ENCODE results near the gene ASB7.

ASB7 gene

DNA sequence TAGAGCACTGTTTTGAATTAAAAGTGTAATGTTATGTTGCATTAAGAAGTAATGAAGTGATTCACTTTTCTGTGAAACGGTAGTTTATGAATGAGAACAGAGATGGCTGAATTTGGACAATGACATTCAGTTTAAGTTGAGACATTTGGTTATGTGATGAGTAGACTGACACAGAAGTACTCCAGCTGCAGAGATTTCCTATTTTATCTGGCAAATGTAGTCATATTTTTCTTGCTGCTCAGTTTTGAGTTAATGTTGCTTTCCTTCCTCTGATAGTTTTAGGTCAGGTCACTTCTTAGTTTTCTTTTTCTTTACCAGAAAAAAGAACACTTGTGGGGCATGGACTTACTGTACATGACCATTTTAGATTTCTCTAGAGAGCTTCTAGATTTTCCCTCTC is 51.2 kb downstream of the ASB7 start:
- 0 out of 2 replicates have a peak, but pooled peaks cover under 1% of the 10 kb centered on the region for H3K36me3 ChIP-seq (ENCODE audit: low read length)
- H3K9me2 ChIP-seq (replicated peaks; ENCODE audit: insufficient read depth, low read length) = no peaks in the 10 kb centered on the region
- H3K27ac ChIP-seq (ENCODE audit: low read depth, low read length) = no peak overlapping the region
- no peaks in the 10 kb centered on the region for H3K9me3 ChIP-seq (ENCODE audit: insufficient read depth, low read length)
- no peak overlapping the region for H3K4me3 ChIP-seq (ENCODE audit: insufficient read depth, low read length, poor library complexity, severe bottlenecking)
- no peaks in the 10 kb centered on the region for H3K79me2 ChIP-seq (ENCODE audit: insufficient read depth, low read length)
- H3K9ac ChIP-seq (ENCODE audit: low read length) = no peak overlapping the region
- H3F3A ChIP-seq (ENCODE audit: insufficient read depth) = no peaks in the 10 kb centered on the region
- no peaks in the 10 kb centered on the region for H4K20me1 ChIP-seq (ENCODE audit: low read depth, low read length)
- no peaks in the 10 kb centered on the region for H3K27me3 ChIP-seq (ENCODE audit: low read length)
- TF ChIP-seq, protein P1, sequence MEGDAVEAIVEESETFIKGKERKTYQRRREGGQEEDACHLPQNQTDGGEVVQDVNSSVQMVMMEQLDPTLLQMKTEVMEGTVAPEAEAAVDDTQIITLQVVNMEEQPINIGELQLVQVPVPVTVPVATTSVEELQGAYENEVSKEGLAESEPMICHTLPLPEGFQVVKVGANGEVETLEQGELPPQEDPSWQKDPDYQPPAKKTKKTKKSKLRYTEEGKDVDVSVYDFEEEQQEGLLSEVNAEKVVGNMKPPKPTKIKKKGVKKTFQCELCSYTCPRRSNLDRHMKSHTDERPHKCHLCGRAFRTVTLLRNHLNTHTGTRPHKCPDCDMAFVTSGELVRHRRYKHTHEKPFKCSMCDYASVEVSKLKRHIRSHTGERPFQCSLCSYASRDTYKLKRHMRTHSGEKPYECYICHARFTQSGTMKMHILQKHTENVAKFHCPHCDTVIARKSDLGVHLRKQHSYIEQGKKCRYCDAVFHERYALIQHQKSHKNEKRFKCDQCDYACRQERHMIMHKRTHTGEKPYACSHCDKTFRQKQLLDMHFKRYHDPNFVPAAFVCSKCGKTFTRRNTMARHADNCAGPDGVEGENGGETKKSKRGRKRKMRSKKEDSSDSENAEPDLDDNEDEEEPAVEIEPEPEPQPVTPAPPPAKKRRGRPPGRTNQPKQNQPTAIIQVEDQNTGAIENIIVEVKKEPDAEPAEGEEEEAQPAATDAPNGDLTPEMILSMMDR (IDR thresholded peaks at IDR 0.05; ENCODE audit: insufficient read depth, low read length, poor library complexity, severe bottlenecking) = no peak
- no peak for TF ChIP-seq EZH2phosphoT487 (conservative IDR thresholded peaks at IDR 0.05; ENCODE audit: low read length)
- no peak overlapping the region for H3K4me2 ChIP-seq (ENCODE audit: low read depth, low read length, poor library complexity, severe bottlenecking)
- H2AFZ ChIP-seq (ENCODE audit: low read depth, low read length, severe bottlenecking) = no peak overlapping the region

DNA sequence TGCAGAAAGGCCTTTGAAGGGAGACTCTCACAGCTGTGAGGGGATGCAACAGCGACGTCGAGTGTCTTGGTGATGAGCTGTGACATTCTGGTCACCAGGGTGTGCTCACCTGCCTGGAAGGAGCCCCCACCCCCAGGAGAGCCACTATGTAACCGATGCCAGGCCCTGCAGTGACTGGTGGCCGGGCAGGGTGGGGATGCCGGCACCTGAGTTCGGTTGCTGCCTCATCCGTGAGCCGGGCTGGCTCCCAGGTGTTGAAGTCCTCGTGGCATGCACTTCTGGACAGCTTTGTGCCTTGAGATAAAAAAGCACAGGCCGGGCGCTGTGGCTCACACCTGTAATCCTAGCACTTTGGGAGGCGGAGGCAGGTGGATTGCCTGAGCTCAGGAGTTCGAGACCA is 56.5 kb downstream of the ASB7 start:
- Histone ChIP-seq H2AFZ (ENCODE audit: low read depth, low read length, severe bottlenecking) (no peak overlapping the region), H3K36me3 (ENCODE audit: low read length) (no peaks in the 10 kb centered on the region), H3K27ac (ENCODE audit: low read depth, low read length) (no peak overlapping the region), H4K20me1 (ENCODE audit: low read depth, low read length) (no peaks in the 10 kb centered on the region), H3K4me3 (ENCODE audit: insufficient read depth, low read length, poor library complexity, severe bottlenecking) (no peak overlapping the region), H3K9me2 (replicated peaks; ENCODE audit: insufficient read depth, low read length) (no peaks in the 10 kb centered on the region), H3K4me2 (ENCODE audit: low read depth, low read length, poor library complexity, severe bottlenecking) (no peak overlapping the region), H3K27me3 (ENCODE audit: low read length) (no peaks in the 10 kb centered on the region), H3K9ac (ENCODE audit: low read length) (no peak overlapping the region), H3K79me2 (ENCODE audit: insufficient read depth, low read length) (no peaks in the 10 kb centered on the region), H3F3A (ENCODE audit: insufficient read depth) (no peaks in the 10 kb centered on the region), H3K9me3 (ENCODE audit: insufficient read depth, low read length) (no peaks in the 10 kb centered on the region)
- TF ChIP-seq, protein P1 (IDR thresholded peaks at IDR 0.05; ENCODE audit: insufficient read depth, low read length, poor library complexity, severe bottlenecking) = no peak
- TF ChIP-seq EZH2phosphoT487 (conservative IDR thresholded peaks at IDR 0.05; ENCODE audit: low read length) = no peak

DNA sequence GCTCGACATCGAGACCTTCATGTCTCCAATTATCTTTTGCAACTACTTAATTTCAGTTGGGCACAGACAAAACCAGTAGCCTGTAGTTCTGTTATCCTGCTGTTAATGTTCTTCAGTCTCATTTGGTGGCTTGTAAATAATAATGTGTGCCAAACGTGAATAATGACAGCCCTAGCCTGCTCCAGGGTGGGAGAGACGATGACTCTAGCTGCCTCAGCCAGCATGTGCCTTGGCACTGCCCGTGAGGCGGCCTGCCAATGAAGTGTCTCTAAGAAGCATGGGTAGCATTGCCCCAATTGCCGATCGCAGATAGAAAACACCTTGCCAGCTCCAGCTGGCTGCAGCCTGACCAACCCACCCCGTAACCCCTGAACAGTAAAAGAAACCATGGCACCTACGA is 58.8 kb downstream of the ASB7 start:
- no peaks in the 10 kb centered on the region for H3K9me2 ChIP-seq (replicated peaks; ENCODE audit: insufficient read depth, low read length)
- H3K9ac ChIP-seq (ENCODE audit: low read length) = no peak overlapping the region
- H3K9me3 ChIP-seq (ENCODE audit: insufficient read depth, low read length) = no peaks in the 10 kb centered on the region
- H3K27me3 ChIP-seq (ENCODE audit: low read length) = no peaks in the 10 kb centered on the region
- H3F3A ChIP-seq (ENCODE audit: insufficient read depth) = no peaks in the 10 kb centered on the region
- no peaks in the 10 kb centered on the region for H4K20me1 ChIP-seq (ENCODE audit: low read depth, low read length)
- no peaks in the 10 kb centered on the region for H3K79me2 ChIP-seq (ENCODE audit: insufficient read depth, low read length)
- H3K4me2 ChIP-seq (ENCODE audit: low read depth, low read length, poor library complexity, severe bottlenecking) = no peak overlapping the region
- TF ChIP-seq EZH2phosphoT487 (conservative IDR thresholded peaks at IDR 0.05; ENCODE audit: low read length) = no peak
- TF ChIP-seq, protein P1 (IDR thresholded peaks at IDR 0.05; ENCODE audit: insufficient read depth, low read length, poor library complexity, severe bottlenecking) = no peak
- H2AFZ ChIP-seq (ENCODE audit: low read depth, low read length, severe bottlenecking) = no peak overlapping the region
- no peak overlapping the region for H3K4me3 ChIP-seq (ENCODE audit: insufficient read depth, low read length, poor library complexity, severe bottlenecking)
- H3K27ac ChIP-seq (ENCODE audit: low read depth, low read length) = no peak overlapping the region
- H3K36me3 ChIP-seq (ENCODE audit: low read length) = no peaks in the 10 kb centered on the region

Measured in SU-DHL-6 (cell line).